Endothelial cell of umbilical vein (primary cell): ENCODE results near the gene RINL. TPM values are rescaled to one million over a fixed set of nuclear protein-coding genes. Genes with fewer than 3 reads are reported as not detected.
A peak's percentile ranks its signal among the peaks of the same experiment; 100 is the strongest.

Experiments used
- BruUV-seq: library from RNA; stranded (reverse); fragments of 400-500 nt; replicated peaks from 2 replicates; lab custom pipeline; 2021; lab: Mats Ljungman, UMichigan
- CTCF ChIA-PET: fragments of 300-600, 350-600 bp; sonication (Branson Sonifier 250); formaldehyde crosslinking; loops from one replicate; lab custom pipeline; 2021; ENCODE audit warnings: antibody characterized with exemption, inconsistent platforms; lab: Charles Lee
- POLR2A ChIA-PET: fragments of 300-600, 350-600 bp; sonication (Branson Sonifier 250); formaldehyde crosslinking; loops from one replicate; lab custom pipeline; 2021; ENCODE audit warnings: antibody characterized with exemption, inconsistent platforms; lab: Charles Lee
- DNase-seq: peaks from one replicate; pipeline ENCODE4 v3.0.0-alpha.2; 2011; ENCODE audit warnings: low read depth, low spot score
- FAIRE-seq: peaks from 2 replicates; lab custom pipeline; 2011; peaks lifted over from hg19 to GRCh38; lab: Jason Lieb, UNC
- H2AFZ ChIP-seq: 2 replicates; pipeline ENCODE4 v1.6.0; 2012; ENCODE audit warnings: low read depth, low read length, control low read depth, inconsistent platforms
- H3K27ac ChIP-seq: 2 replicates; pipeline ENCODE4 v1.5.1; 2011; ENCODE audit warnings: low read depth, mild to moderate bottlenecking, control low read depth, low read length, moderate library complexity; ENCODE audit not compliant: insufficient read depth
- H3K27me3 ChIP-seq, 2 experiments: 2 replicates each; pipeline versions ENCODE4 v1.6.0 to v1.6.1; 2011; ENCODE audit warnings: low read length in 2 of 2, mixed read lengths in 1 of 2; ENCODE audit not compliant: control insufficient read depth in 2 of 2, insufficient read depth in 2 of 2
- H3K36me3 ChIP-seq, 2 experiments: 2 replicates in 1 of 2; 3 replicates in 1 of 2; pipeline ENCODE4 v1.5.1; 2011; ENCODE audit warnings: low read length in 2 of 2, mild to moderate bottlenecking in 1 of 2, moderate library complexity in 1 of 2; ENCODE audit not compliant: control insufficient read depth in 2 of 2, insufficient read depth in 2 of 2; ENCODE audit errors: extremely low read depth in 1 of 2
- H3K4me1 ChIP-seq: 3 replicates; pipeline ENCODE4 v1.5.1; 2011; ENCODE audit warnings: mild to moderate bottlenecking, low read length; ENCODE audit not compliant: control insufficient read depth, insufficient read depth; ENCODE audit errors: extremely low read depth
- H3K4me2 ChIP-seq: 2 replicates; pipeline ENCODE4 v1.6.1; 2011; ENCODE audit warnings: low read length, control low read depth, mixed read lengths; ENCODE audit not compliant: insufficient read depth
- H3K4me3 ChIP-seq, 3 experiments: fragments of 200-600 bp in 1 of 3; sonication (generic), shearing (Covaris generic) in 1 of 3; replicated peaks in 1 of 3; 2 replicates each; pipeline ENCODE4 v1.5.1; 2011 to 2016; ENCODE audit warnings: control low read depth in 3 of 3, low read length in 3 of 3, mild to moderate bottlenecking in 2 of 3, inconsistent platforms in 1 of 3, low read depth in 1 of 3, moderate library complexity in 1 of 3; ENCODE audit not compliant: insufficient read depth in 1 of 3
- H3K79me2 ChIP-seq: 2 replicates; pipeline ENCODE4 v1.6.0; 2012; ENCODE audit warnings: low read length, inconsistent platforms; ENCODE audit not compliant: control insufficient read depth, insufficient read depth
- H3K9ac ChIP-seq: replicated peaks from 2 replicates; pipeline ENCODE3; 2011; ENCODE audit warnings: low read length, control low read depth; ENCODE audit not compliant: insufficient read depth; ENCODE audit errors: extremely low read depth
- H3K9me1 ChIP-seq: replicated peaks from 3 replicates; pipeline ENCODE4 v1.6.0; 2011; ENCODE audit warnings: mild to moderate bottlenecking, low read length; ENCODE audit not compliant: control insufficient read depth, insufficient read depth; ENCODE audit errors: extremely low read depth
- H3K9me3 ChIP-seq: replicated peaks from 2 replicates; pipeline ENCODE4 v1.5.1; 2012; ENCODE audit warnings: low read length, inconsistent platforms; ENCODE audit not compliant: control insufficient read depth, insufficient read depth
- H4K20me1 ChIP-seq: replicated peaks from 2 replicates; pipeline ENCODE3; 2011; ENCODE audit warnings: mild to moderate bottlenecking, low read length; ENCODE audit not compliant: control insufficient read depth, insufficient read depth; ENCODE audit errors: extremely low read depth
- CTCF ChIP-seq, 2 donors: IDR thresholded peaks; 1 replicate in 1 of 2; 2 replicates in 1 of 2; pipeline ENCODE4 v1.5.1; 2011; ENCODE audit warnings: low read length in 2 of 2, mild to moderate bottlenecking in 2 of 2, moderate library complexity in 2 of 2, control low read depth in 1 of 2, inconsistent platforms in 1 of 2, low read depth in 1 of 2; ENCODE audit not compliant: insufficient read depth in 1 of 2; ENCODE audit errors: extremely low read depth in 1 of 2
- EZH2 ChIP-seq: IDR thresholded peaks from 2 replicates; pipeline ENCODE4 v1.6.1; 2012; ENCODE audit warnings: borderline replicate concordance, low read depth, mild to moderate bottlenecking, moderate library complexity, low read length, inconsistent platforms; ENCODE audit not compliant: severe bottlenecking
- FOS ChIP-seq: IDR thresholded peaks from 2 replicates; pipeline ENCODE4 v1.6.1; 2011; ENCODE audit warnings: mild to moderate bottlenecking, low read length, moderate library complexity, borderline replicate concordance; ENCODE audit not compliant: insufficient read depth
- GATA2 ChIP-seq: IDR thresholded peaks from 2 replicates; pipeline ENCODE4 v1.7.0; 2011; ENCODE audit warnings: low read depth, mild to moderate bottlenecking, moderate library complexity, mixed read lengths, low read length; ENCODE audit not compliant: insufficient read length, insufficient read depth
- JUN ChIP-seq: IDR thresholded peaks from 2 replicates; pipeline ENCODE4 v1.6.1; 2011; ENCODE audit warnings: borderline replicate concordance, low read depth; ENCODE audit not compliant: insufficient read length, insufficient read depth
- MAX ChIP-seq: IDR thresholded peaks from 2 replicates; pipeline ENCODE4 v1.6.1; 2011; ENCODE audit not compliant: insufficient read depth, insufficient read length
- MYC ChIP-seq: IDR thresholded peaks from one replicate; pipeline ENCODE4 v1.6.1; 2011; ENCODE audit warnings: mild to moderate bottlenecking, low read depth, low read length
- POLR2A ChIP-seq: IDR thresholded peaks from 2 replicates; pipeline ENCODE4 v1.6.1; 2012; ENCODE audit warnings: low read depth, mild to moderate bottlenecking, control low read depth, low read length
- POLR2AphosphoS5 ChIP-seq: IDR thresholded peaks from 2 replicates; pipeline ENCODE4 v1.6.1; 2012; ENCODE audit warnings: low read depth, mild to moderate bottlenecking, control low read depth, low read length, moderate library complexity; ENCODE audit not compliant: insufficient read depth
- dilution Hi-C: fragments of 300-500 bp; cut with MboI; formaldehyde crosslinking; loops from one replicate; pipeline ENCODE4 v1.15.0; 2019; ENCODE audit warnings: low sequenced_read_pairs; ENCODE audit not compliant: extremely low pct_ligation_motif_present
- intact Hi-C: fragments of 100-400 bp; cut with micrococcal nuclease; formaldehyde crosslinking; loops from one replicate; pipeline ENCODE4 v1.10.0; 2022
- polyA plus RNA-seq, 4 experiments: library from polyadenylated mRNA; depleted of rRNA in 3 of 4; stranded (reverse) in 3 of 4; unstranded in 1 of 4; fragments of >200 nt; gene quantifications; 2 replicates each; pipeline versions ENCODE4 v1.2.1 to v1.2.3, GENCODE V29; 2011 to 2012; ENCODE audit warnings: missing spikeins in 1 of 4
- total RNA-seq: library from RNA; stranded (reverse); gene quantifications from 2 replicates; pipeline ENCODE4 v1.2.3, GENCODE V29; 2021

Gene RINL
- total and polyA plus RNA-seq, 2 donors (not counting 3 experiments of a cell fraction or from before 2014, with no cell fraction given), result 5.3 to 10.1 TPM

DNA sequence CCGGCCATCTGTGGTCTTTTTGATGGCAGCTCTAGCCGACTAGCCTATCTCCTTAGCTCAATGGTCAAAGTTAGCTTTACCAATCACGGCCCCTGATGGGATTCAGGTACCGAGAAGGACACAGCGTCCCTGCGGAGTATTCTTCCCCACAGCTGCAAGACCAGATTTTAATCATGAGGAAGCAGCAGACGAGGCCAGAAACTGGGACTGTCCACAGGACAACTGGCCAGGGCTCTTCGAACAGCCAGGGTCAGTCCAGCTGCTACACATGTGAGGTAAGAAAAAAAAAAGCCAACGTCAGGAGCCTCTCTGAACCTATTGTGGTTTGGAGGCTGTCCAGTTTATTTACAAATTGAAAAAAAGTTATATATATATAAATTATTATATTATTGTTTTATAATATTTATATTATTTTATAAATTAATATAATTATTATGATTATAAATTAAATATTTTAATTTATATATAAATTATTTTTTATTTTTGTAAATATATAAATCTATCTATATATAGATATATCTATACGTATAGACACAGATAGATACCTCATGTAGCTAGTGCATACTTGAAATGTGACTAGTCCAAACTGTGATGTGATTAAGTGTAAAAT is 10.8 kb downstream of the RINL start:
- dilution Hi-C loops, result no loop called here

GRCh38 chr19:38862321-38863059 is 15.6 kb downstream of the RINL start:
- H3K9ac ChIP-seq, result no peak overlapping the region
- H3K27ac ChIP-seq, result peak overlapping the region; percentile 35
- H3K4me3 ChIP-seq, result no peak overlapping the region
- dilution Hi-C loops (no loop called here), intact Hi-C loops (loop anchor here (1.0 kb wide), 1 partner anchor 10 kb away; no protein-coding TSS in a partner anchor)
- no peaks in the 10 kb centered on the region for H3K9me3 ChIP-seq
- FAIRE-seq, result peak; percentile 100
- peak overlapping the region; percentile 55 for H3K4me2 ChIP-seq
- peak overlapping the region; percentile 39 for H2AFZ ChIP-seq
- TF ChIP-seq GATA2 (peak; percentile 99), CTCF (IDR thresholded peaks at IDR 0.05; ENCODE audit: extremely low read depth in 1 of 2, insufficient read depth in 1 of 2, low read depth in 1 of 2, low read length in 2 of 2) (no peak), POLR2A (peak; percentile 64), MAX (peak; percentile 71), EZH2 (no peak), MYC (peak; percentile 97), POLR2AphosphoS5 (peak; percentile 89), FOS (peak; percentile 34), JUN (no peak)
- H3K9me1 ChIP-seq, result no peaks in the 10 kb centered on the region
- CTCF ChIA-PET, result interaction anchor here (1.0 to 2.8 kb wide), 6 partner anchors 10 to 93 kb away, joined by 3 to 11 read pairs (median 8); partner anchors contain the start of gene RINL
- no peaks in the 10 kb centered on the region for H3K36me3 ChIP-seq
- no peaks in the 10 kb centered on the region for H4K20me1 ChIP-seq
- no TSS peak for BruUV-seq
- H3K79me2 ChIP-seq, result no peaks in the 10 kb centered on the region
- no peaks in the 10 kb centered on the region for H3K27me3 ChIP-seq
- POLR2A ChIA-PET, result interaction anchor here (0.8 kb wide), 2 partner anchors 13 to 68 kb away, joined by 3 read pairs; partner anchors contain the start of genes MRPS12 and SARS2
- peak; percentile 87 for DNase-seq
- peaks cover 22% of the 10 kb centered on the region for H3K4me1 ChIP-seq

More for the DNA sequence above, 10.8 kb downstream of the RINL start:
- CTCF ChIA-PET, result interaction anchor here (0.7 to 3.8 kb wide), 3 partner anchors 20 to 63 kb away, joined by 3 to 14 read pairs (median 3); partner anchors contain the start of genes MRPS12 and SARS2
- TF ChIP-seq GATA2, result no peak
- TF ChIP-seq JUN, result no peak
- no peak for TF ChIP-seq POLR2AphosphoS5
- no peak for TF ChIP-seq EZH2
- TF ChIP-seq MAX, result no peak
- Histone ChIP-seq H3K27me3 (no peaks in the 10 kb centered on the region), H4K20me1 (no peaks in the 10 kb centered on the region), H2AFZ (no peak overlapping the region), H3K79me2 (no peaks in the 10 kb centered on the region), H3K4me1 (peaks cover 28% of the 10 kb centered on the region), H3K9me3 (no peaks in the 10 kb centered on the region), H3K9ac (no peak overlapping the region), H3K27ac (no peak overlapping the region), H3K4me3 (no peak overlapping the region), H3K4me2 (no peak overlapping the region), H3K9me1 (no peaks in the 10 kb centered on the region), H3K36me3 (no peaks in the 10 kb centered on the region)
- FAIRE-seq, result no peak
- POLR2A ChIA-PET, result no interaction called here
- intact Hi-C loops, result no loop called here
- no TSS peak for BruUV-seq
- DNase-seq, result no peak
